NK-92 treated with Interleukin-12 subunit alpha and Interleukin-12 subunit beta, amount 100 ng/mL, for 24 hours (cell line): ENCODE results near the gene SULT1B1.
"Not testable (repeated sequence)": the region's sequence is repeated elsewhere in the genome, so short reads cannot be mapped to it uniquely, and the experiment has no call there.

Experiments used
- DNase-seq: peaks from one replicate; lab custom pipeline; 2025; lab: John Stamatoyannopoulos, UW

The SULT1B1 gene

GRCh38 chr4:69760455-69760854 is at the start of gene SULT1B1:
Gene SULT1B1, minus strand, starts transcription at chr4:69760620. Its CDS starts 5,403 bp downstream, at chr4:69755217.
- DNase-seq, result peak; percentile 24

GRCh38 chr4:69800599-69800998 is 40.2 kb upstream of the SULT1B1 start:
- no peak for DNase-seq

DNA sequence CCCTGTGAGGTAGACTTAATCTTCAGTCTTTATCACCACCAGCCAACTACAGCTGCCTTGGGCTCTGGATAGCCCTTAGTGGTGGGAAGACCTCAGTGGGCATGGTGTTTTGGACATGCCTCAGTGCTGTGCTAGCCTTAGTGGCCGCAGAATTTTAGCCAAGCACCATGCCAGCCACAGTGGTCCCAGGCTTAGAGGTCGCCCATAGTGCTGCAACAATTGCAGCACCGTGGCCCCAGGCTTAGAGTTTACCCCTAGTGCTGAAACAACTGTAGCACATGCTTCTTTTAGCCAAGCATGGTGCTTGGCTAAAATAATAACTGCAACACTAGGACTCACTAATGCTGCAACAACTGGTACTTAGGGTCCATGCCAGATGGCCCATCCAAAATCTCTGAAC is 38.9 kb upstream of the SULT1B1 start:
- no peak for DNase-seq

DNA sequence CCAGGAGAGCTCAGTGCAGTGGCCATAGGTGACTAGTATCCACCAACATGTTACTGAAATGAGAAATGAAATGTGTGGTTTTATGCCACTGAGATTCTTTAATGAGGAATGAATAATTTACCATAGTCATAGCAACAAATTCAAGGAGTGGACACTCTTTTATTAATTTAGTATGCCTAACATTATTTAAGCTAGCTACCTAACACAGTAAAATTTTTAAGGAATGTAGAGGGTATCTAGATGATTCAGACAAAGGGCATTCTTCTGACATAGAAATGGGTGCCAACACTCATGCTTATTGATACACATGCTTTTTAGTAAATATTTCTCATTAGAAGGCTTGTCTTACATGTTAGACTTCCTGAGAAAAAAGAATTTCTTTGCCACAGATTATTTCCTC is 33.3 kb upstream of the SULT1B1 start:
- no peak for DNase-seq

DNA sequence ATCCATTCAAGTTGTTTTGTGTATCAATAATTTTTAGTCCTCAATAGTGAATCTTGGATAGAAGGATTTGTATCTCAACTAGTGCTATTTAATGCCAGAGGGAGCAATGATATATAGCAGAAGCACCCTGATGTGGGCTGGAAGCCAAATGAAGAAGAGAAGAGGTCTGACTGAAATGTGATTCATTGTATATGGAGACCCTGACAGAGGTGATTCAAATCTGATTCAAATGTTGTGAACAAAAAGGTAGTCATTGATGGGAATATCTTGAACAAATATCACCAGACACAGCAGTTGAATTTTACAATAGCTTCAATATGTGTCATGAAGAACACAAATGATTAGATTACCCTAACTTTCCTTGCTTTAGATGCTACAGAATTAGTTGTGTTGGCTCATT is 27.5 kb upstream of the SULT1B1 start:
- DNase-seq, result no peak

DNA sequence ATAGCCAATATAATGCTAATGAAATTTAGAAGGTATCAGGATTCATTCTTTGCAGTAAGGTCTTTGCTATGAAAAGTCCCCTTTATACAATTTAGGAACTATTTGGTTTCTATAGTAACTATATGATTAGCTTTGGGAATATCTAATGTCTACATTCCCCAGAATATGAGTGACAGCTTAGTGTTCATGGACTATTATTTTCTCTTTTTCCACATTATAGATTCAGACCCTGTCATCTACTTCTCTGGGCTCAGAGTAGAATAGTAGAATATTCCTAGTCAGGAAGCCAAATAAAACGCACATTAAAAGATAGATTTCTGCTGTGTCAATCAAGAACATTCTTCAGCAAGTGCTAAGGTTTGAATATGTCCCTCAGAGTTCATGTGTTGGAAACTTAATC is 26.1 kb upstream of the SULT1B1 start:
- no peak for DNase-seq

DNA sequence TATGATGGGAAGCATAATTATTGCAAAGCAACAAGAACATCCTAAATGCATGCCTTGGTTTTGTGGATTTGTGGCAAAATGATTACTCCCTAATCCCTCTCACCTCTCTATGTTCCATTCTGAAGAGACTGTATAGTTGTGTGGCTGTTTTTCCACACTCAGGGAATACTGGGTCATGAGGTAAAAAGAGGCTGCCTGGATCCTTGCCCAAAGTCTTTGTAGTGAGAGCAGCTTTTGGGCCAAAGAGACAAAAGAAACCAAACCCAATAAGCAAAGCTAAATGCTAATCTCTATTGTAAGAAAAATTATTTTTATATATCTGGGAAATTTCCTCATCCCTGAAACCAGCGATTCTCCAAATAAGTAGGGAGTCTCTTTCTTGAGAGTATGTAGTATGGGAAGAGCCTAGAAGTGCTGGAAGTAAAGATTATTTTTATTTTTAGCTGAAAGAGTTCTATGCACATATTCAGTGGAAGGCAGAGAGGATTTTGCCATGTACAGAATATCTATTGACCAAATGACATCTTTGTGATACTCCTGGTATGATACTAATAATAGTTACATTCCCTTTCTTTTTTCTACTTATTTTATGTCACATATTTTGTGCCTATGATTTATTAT is 24.9 kb upstream of the SULT1B1 start:
- no peak for DNase-seq

GRCh38 chr4:69782651-69783310 is 22.4 kb upstream of the SULT1B1 start:
- no peak for DNase-seq

- DNase-seq, result no peak
Measured at GRCh38 chr4:69781458-69782418, 21.3 kb upstream of the SULT1B1 start.

GRCh38 chr4:69780141-69780540 is 19.7 kb upstream of the SULT1B1 start:
- DNase-seq, result no peak

- no peak for DNase-seq
Measured at GRCh38 chr4:69776696-69777095, 16.3 kb upstream of the SULT1B1 start.

DNA sequence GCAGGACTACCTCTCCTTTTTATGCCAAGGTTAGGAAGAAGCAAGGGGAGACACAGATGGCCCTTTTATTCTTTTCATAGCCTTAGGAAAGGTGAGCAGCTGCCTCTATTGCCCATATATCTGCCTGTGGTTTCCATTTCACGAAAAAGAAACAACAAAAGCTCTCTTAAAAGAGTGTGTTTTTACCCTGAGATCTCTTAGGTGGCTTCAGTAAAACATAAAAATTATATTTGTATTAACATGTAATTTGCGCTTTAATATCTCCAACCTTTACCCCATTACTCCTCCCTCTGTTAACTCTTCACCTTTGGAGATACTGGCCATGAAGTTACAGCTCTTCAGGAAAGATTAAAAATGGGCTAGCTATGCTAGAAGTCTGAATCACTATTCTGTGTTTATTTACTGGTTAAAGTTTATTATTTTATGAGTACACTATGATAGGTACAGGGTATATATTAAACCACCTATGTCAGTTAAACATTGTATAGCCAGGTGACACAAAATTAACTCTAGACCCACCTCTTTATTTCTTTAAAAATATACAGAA is 15.0 kb upstream of the SULT1B1 start:
- DNase-seq, result no peak

- no peak for DNase-seq
Measured at GRCh38 chr4:69773484-69773883, 13.1 kb upstream of the SULT1B1 start.

DNA sequence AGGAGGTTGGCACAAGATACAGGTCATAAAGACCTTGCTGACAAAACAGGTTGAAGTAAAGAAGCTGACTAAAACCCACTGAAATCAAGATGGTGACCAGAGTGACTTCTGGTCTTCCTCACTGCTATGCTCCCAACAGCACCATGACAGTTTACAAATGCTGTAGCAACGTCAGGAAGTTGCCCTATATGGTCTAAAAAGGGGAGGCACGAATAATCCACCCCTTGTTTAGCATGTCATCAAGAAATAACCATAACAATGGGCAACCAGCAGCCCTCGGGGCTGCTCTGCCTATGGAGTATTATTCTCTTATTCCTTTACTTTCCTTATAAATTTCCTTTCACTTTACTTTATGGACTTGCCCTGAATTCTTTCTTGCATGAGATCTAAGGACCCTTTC is 8.1 kb upstream of the SULT1B1 start:
- DNase-seq, result not testable (repeated sequence)

DNA sequence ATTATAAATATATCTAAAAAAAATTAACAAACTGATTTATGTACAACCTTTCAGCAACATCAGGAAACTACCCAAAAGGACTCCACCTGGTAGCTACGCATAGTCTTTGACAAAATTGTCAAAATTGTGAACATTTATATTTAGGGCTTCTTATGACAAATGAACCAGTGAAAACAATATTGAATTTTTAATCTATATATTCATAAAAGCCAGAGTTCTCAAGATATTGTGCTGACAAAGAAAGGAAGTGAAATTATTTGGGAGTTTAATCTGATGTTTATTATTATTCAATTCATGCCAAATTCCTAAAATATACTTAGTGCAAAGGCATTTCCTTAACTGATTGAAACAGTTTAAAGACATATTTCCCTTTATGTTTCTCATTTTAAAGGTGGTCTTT is 5.3 kb upstream of the SULT1B1 start:
- DNase-seq, result no peak

- no peak for DNase-seq
Measured at GRCh38 chr4:69764311-69764710, 3.9 kb upstream of the SULT1B1 start.

- no peak for DNase-seq
Measured at GRCh38 chr4:69763233-69763632, 2.8 kb upstream of the SULT1B1 start.

DNA sequence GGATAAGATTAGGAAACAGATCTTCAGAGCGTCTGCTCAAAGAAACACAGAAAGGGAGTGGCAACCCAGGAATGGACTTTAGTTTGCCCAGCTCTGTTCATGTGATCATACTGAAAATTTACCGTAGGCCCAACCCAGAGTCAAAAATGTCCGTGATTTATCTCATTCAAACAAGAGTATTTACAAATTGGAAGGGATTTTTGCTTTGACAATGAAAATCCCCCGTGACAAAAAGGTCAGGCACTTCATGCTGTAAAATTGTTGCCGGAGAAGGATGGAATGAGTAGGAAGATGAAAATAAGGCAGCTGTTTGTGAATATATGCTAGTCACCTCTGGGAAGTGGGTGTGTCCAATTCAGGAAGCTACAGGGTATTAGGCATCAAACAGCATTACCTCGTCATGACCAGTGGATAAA is 1.2 kb downstream of the SULT1B1 start:
- DNase-seq, result no peak

- DNase-seq, result no peak
Measured at GRCh38 chr4:69757464-69757863, 3.0 kb downstream of the SULT1B1 start.

- no peak for DNase-seq
Measured at GRCh38 chr4:69754926-69755580, 5.4 kb downstream of the SULT1B1 start.

DNA sequence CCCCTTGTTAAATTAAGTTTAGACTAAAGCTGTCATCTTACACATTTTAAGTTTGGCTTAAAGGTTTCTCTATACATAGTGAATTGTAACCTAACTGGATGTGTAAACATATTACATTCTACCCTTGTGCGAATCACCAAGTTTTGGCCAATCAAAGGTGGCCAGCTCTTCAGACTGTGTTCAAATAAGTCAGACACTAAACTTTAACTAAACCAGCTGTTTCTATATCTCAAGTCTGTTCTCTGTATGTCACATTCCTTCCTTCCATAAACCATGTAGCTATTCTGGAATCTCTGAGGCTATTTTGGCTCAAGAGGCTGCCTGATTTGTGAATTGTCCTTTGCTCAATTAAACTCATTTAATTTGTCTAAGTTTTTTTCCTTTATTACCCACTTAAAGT is 6.7 kb downstream of the SULT1B1 start:
- no peak for DNase-seq

GRCh38 chr4:69750346-69750745 is 10.1 kb downstream of the SULT1B1 start:
- no peak for DNase-seq
